Astrocyte of the spinal cord (primary cell): ENCODE measurements around the gene BCL2L15.
A peak's percentile ranks its signal among the peaks of the same experiment; 100 is the strongest.

Experiments used
- DNase-seq: peaks from one replicate; pipeline ENCODE4 v3.0.0; 2011; ENCODE audit warnings: low read depth, low spot score
- H3K4me3 ChIP-seq: 2 replicates; pipeline ENCODE4 v1.5.1; 2011; ENCODE audit warnings: low read depth, mild to moderate bottlenecking, low read length, moderate library complexity
- in situ Hi-C: cut with HindIII; loops from 2 replicates; pipeline ENCODE4 v1.10.0; 2017; ENCODE audit warnings: low sequenced_read_pairs
- TF ChIP-seq, protein P1 (sequence below): IDR thresholded peaks from 2 replicates; pipeline ENCODE4 v1.5.1; 2012; ENCODE audit warnings: low read depth, mild to moderate bottlenecking, low read length, inconsistent platforms

BCL2L15 gene

DNA sequence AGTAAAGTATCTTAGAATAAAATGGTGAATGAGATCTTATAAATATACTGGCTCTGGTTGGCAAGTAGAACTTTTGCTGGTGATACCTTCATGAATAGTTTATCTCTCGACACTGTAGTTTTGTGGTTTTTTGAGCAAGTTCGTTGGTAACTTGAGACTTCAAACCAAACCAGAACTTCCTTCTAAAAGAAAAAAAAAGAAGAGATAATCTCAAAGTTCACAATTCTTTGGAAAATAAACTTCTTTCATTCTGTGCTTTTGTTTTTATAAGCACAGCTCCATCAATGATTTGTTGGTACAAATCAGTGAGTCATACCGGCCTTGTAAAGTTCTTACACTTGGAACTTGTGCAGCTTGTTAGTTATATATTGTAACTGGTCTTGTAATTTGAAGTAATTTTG, 44.1 kb upstream of the BCL2L15 start:
- TF ChIP-seq, protein P1, sequence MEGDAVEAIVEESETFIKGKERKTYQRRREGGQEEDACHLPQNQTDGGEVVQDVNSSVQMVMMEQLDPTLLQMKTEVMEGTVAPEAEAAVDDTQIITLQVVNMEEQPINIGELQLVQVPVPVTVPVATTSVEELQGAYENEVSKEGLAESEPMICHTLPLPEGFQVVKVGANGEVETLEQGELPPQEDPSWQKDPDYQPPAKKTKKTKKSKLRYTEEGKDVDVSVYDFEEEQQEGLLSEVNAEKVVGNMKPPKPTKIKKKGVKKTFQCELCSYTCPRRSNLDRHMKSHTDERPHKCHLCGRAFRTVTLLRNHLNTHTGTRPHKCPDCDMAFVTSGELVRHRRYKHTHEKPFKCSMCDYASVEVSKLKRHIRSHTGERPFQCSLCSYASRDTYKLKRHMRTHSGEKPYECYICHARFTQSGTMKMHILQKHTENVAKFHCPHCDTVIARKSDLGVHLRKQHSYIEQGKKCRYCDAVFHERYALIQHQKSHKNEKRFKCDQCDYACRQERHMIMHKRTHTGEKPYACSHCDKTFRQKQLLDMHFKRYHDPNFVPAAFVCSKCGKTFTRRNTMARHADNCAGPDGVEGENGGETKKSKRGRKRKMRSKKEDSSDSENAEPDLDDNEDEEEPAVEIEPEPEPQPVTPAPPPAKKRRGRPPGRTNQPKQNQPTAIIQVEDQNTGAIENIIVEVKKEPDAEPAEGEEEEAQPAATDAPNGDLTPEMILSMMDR: no peak
- in situ Hi-C loops: no loop called here
- H3K4me3 ChIP-seq: peak overlapping the region; percentile 61
- peak; percentile 83 for DNase-seq

DNA sequence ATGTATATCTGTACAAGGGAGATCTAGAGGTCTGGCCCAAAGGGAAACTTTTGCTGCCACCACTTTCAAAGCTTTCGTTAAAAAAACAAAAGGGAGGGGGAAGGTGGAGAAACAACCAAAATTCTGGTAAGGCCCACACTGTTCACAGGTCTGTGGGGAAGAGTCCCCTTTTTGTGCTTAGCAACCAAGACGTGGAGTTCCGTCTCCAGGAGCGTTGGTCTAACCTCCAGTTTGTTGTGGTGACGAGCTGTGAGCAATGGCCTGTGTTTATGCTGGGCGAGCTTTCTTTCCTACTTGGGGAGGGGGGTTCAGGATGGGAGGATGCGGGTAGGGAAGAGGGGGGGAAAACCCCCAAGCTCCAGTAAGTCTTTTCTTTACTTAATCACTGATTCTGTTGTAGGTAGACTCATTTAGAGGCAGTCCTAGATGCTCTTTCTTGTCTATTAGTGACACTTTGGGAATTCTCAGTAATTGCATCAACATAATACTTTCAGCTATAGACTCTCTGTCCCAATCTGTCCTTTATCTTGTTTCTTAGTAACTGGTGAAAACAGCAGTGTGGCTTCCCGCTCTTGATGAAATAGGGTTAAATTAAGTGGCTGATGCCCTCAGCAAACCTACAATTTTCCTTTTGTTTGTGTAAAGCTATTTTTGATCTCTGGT, 43.2 kb upstream of the BCL2L15 start:
- TF ChIP-seq, protein P1: no peak
- H3K4me3 ChIP-seq: peak overlapping the region; percentile 61
- in situ Hi-C loops: no loop called here
- peak; percentile 78 for DNase-seq

DNA sequence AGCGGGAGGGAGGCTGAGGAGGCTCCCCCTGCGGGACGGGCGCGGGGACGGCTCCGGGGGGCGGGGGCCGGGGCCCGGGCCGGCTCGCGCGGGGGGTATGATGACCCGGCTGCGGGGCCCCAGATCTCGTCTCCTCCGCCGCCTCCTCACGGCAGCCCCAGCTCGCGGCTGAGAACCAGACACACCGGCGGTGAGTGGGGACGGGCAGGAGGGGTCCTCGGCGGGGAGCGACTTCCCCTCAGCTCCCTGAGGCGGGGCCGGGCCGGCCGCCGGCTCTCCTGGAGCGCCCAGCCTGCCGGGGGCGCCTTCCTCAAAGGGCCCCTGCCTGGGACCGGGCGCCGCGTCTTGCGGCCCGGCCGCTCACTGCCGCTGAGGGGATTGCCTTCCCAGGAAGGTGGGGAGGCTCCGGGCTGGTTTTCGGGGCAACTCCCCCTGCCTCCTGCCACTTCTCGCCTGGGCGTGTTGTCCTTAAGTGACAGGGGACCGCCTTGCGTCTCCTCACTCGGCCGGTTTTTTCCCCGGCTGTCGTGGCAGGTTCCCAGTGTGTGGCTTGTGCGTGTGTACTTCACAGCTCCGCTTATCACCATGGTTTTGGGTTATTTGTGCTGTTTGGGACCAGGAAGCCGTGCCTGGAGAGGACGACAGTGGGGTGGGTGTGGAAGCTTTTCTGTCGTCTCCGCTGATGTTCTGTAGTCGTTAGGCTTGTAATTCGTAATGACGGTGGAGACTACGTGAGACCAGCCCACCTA, 42.5 kb upstream of the BCL2L15 start:
- H3K4me3 ChIP-seq: peak overlapping the region; percentile 61
- in situ Hi-C loops: no loop called here
- DNase-seq: peak; percentile 26
- TF ChIP-seq, protein P1: no peak

DNA sequence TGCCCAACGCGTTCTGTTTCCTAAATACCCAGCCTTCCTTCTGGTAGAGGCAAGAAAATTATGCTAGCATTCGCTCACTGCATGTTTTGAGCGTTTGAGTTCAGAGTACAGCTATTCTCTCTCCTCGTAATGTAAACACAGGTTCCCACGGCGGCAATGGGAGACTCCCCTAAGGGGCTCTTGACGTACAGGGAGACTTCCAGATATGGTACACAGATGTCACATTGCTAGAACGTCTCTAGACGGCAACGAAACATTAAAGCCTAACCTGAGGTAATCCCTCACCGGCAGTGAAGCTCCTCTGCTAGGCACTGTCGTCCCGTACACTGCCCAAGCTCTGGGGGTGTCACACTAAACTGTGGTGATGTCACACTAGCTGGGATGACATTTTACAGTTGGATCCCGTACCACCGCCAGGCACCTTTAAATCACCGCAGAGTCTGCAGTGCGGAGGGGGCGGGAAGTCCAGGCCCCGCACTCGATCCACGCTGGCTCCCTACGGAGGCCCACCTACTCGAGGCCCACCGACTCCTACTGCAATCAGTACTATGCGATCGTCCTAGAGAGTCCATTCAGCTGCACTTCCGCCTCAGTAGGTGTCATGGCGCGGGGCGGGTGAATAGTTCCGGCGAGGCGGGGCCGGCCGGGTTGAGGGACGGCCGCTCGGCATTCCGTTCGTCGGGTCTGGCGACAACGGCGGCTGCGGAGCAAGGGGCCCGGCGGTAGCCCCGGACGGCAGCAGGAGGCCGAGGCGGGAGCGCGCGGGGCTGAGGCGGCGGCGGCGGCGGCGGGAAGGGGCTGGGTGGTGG, 41.8 kb upstream of the BCL2L15 start, which contains the start of gene HIPK1:
HIPK1 (plus strand) TSS at position 384 of the 809 bp plus-strand sequence.
- TF ChIP-seq, protein P1: no peak
- peak within 1 kb of the TSS; percentile 61 for H3K4me3 ChIP-seq
- in situ Hi-C loops: no loop called here
- DNase-seq: peak; percentile 89

DNA sequence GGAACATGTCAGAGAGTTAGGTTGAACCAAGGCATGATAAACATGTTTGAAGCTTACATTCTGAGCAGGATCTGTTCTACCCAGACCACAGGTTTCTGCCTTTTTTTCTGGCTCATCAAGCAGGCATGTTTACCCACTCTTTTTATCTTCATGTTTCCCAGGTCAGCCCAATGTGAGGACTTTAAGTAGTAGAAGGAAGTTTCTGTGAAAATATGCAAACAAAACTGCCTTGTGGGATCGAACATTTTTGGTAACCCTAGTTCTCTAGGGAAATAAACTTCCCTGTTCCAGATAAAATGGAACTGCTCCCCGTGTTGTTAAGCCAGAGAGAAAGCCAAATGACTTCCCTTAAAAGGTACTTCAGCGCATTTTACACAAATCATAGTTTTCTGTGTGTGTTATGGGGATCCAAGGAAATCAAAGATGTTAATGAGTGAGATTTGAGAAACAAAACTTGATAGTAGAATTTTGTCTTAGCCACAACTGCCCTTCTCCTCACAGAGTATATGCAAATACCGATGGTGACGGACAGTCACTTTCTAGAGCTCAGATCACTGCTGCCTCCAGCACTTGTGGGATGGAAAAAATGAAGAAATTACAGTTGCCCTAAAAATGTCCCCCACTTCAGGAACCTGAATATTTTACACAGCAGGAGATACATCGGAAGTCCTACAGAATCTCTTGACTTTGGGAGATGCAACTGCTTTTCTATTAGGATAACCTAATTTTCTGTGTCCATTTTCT, 41.0 kb upstream of the BCL2L15 start:
- peak overlapping the region; percentile 61 for H3K4me3 ChIP-seq
- in situ Hi-C loops: no loop called here
- TF ChIP-seq, protein P1: no peak
- peak; percentile 10 for DNase-seq

DNA sequence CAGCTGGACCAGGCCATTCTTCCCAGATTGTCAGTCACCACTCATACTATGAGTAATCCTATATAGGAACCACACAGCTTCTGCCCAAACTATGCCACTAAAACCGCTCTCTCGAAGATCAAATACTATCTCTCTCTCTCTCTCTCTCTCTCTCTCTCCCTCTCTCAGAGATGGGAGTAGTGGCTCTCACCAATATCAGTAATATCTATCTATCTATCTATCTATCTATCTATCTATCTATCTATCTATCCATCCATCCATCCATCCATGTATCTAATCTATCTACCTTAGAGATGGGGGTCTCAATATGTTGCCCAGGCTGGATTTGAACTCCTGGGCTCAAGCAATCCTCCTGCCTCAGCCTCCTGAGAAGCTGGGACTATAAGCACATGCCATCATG, 37.1 kb upstream of the BCL2L15 start:
- TF ChIP-seq, protein P1: no peak
- in situ Hi-C loops: no loop called here

More for the DNA sequence above, 37.1 kb upstream of the BCL2L15 start:
- DNase-seq: no peak
- no peak overlapping the region for H3K4me3 ChIP-seq
